ENCODE data around the gene TAF10.

Gene TAF10

GRCh38 chr11:6565988-6566703 lies 45.9 kb downstream of the TAF10 start:
- no peak for TF ChIP-seq CTCF (IDR thresholded peaks at IDR 0.05; ENCODE audit: low read depth, low read length, missing control alignments)
- no peak for DNase-seq (ENCODE audit: low read depth)
- no peak overlapping the region for H3K4me3 ChIP-seq (ENCODE audit: low read depth, low read length)

GRCh38 chr11:6565325-6565724 lies 46.7 kb downstream of the TAF10 start:
- H3K4me3 ChIP-seq (ENCODE audit: low read depth, low read length): no peak overlapping the region
- no peak for TF ChIP-seq CTCF (IDR thresholded peaks at IDR 0.05; ENCODE audit: low read depth, low read length, missing control alignments)
- no peak for DNase-seq (ENCODE audit: low read depth)

- DNase-seq (ENCODE audit: low read depth): no peak
- TF ChIP-seq CTCF (IDR thresholded peaks at IDR 0.05; ENCODE audit: low read depth, low read length, missing control alignments): no peak
- no peak overlapping the region for H3K4me3 ChIP-seq (ENCODE audit: low read depth, low read length)
Observed at GRCh38 chr11:6563667-6564066, 48.3 kb downstream of the TAF10 start.

GRCh38 chr11:6563121-6563619 lies 48.8 kb downstream of the TAF10 start:
- no peak for TF ChIP-seq CTCF (IDR thresholded peaks at IDR 0.05; ENCODE audit: low read depth, low read length, missing control alignments)
- no peak overlapping the region for H3K4me3 ChIP-seq (ENCODE audit: low read depth, low read length)
- no peak for DNase-seq (ENCODE audit: low read depth)

GRCh38 chr11:6561288-6561687 lies 50.7 kb downstream of the TAF10 start:
- H3K4me3 ChIP-seq (ENCODE audit: low read depth, low read length): no peak overlapping the region
- DNase-seq (ENCODE audit: low read depth): no peak
- TF ChIP-seq CTCF (IDR thresholded peaks at IDR 0.05; ENCODE audit: low read depth, low read length, missing control alignments): no peak
